HepG2 (cell line): ENCODE data around the gene TOMM40L. TPM values are rescaled to one million over a fixed set of nuclear protein-coding genes. Genes with fewer than 3 reads are reported as not detected.

Experiments used
- GATAD2A ChIP-seq: IDR thresholded peaks from 2 replicates; pipeline ENCODE4 v1.6.1; 2016
- KDM2A ChIP-seq: sonication (generic); formaldehyde crosslinking; IDR thresholded peaks from 2 replicates; pipeline ENCODE4 v1.4.0; 2020; ENCODE audit warnings: low read depth, missing genetic modification reagents, borderline replicate concordance
- KLF6 ChIP-seq: IDR thresholded peaks from 2 replicates; pipeline ENCODE4 v1.8.0; 2016; ENCODE audit warnings: missing biosample characterization, missing genetic modification reagents
- XRCC5 ChIP-seq: fragments of 200-400 bp; formaldehyde crosslinking; optimal IDR thresholded peaks from 2 replicates; pipeline ENCODE3; 2017; ENCODE audit warnings: mild to moderate bottlenecking, low read length
- ZC3H4 ChIP-seq: sonication (generic); formaldehyde crosslinking; IDR thresholded peaks from 2 replicates; pipeline ENCODE4 v1.4.0; 2020; ENCODE audit warnings: missing genetic modification reagents, borderline replicate concordance
- ZFP62 ChIP-seq: sonication (generic); formaldehyde crosslinking; IDR thresholded peaks from 2 replicates; pipeline ENCODE4 v1.4.0; 2020; ENCODE audit warnings: missing genetic modification reagents
- ZFP82 ChIP-seq: sonication (generic); formaldehyde crosslinking; IDR thresholded peaks from 2 replicates; pipeline ENCODE4 v1.5.1; 2020; ENCODE audit warnings: mild to moderate bottlenecking, missing genetic modification reagents, borderline replicate concordance
- ZFP90 ChIP-seq: sonication (generic); formaldehyde crosslinking; IDR thresholded peaks from 2 replicates; pipeline ENCODE4 v1.8.0; 2022; ENCODE audit warnings: missing genetic modification reagents, mild to moderate bottlenecking, inconsistent platforms, borderline replicate concordance
- ZIK1 ChIP-seq: sonication (generic); formaldehyde crosslinking; IDR thresholded peaks from 2 replicates; pipeline ENCODE4 v1.5.0; 2020; ENCODE audit warnings: mild to moderate bottlenecking, low read depth, missing genetic modification reagents, borderline replicate concordance
- ZNF24 ChIP-seq: fragments of 450-650 bp; IDR thresholded peaks from 2 replicates; pipeline ENCODE4 v1.6.1; 2017; ENCODE audit warnings: antibody characterized with exemption, mild to moderate bottlenecking
- ZNF44 ChIP-seq: sonication (generic); formaldehyde crosslinking; IDR thresholded peaks from 2 replicates; pipeline ENCODE4 v1.5.1; 2020; ENCODE audit warnings: mild to moderate bottlenecking, missing genetic modification reagents
- ZNF883 ChIP-seq: sonication (generic); formaldehyde crosslinking; IDR thresholded peaks from 2 replicates; pipeline ENCODE4 v1.5.1; 2020; ENCODE audit warnings: mild to moderate bottlenecking, missing genetic modification reagents; ENCODE audit errors: not compliant biosample characterization
- polyA plus RNA-seq, 8 experiments: library from polyadenylated mRNA; depleted of rRNA in 3 of 8; stranded (reverse) in 7 of 8; unstranded in 1 of 8; fragments of >200 nt; fragmentation: Illumina TruSeq in 4 of 8; extraction: Trizol in 4 of 8; gene quantifications; 2 replicates each; pipeline versions ENCODE4 v1.2.1 to v1.2.3, GENCODE V29; 2011 to 2016; ENCODE audit warnings: low read depth in 4 of 8, missing spikeins in 1 of 8, mixed read lengths in 1 of 8; ENCODE audit not compliant: insufficient read depth in 1 of 8
- total RNA-seq, 5 experiments: library from RNA; depleted of rRNA; stranded (reverse); fragments of >200 nt; fragmentation: Illumina TruSeq; extraction: Trizol; gene quantifications; 2 replicates each; pipeline ENCODE4 v1.2.3, GENCODE V29; 2016; ENCODE audit warnings: low read depth in 1 of 5
- TF ChIP-seq, protein P1 (sequence below): sonication (generic); formaldehyde crosslinking; IDR thresholded peaks from 2 replicates; pipeline ENCODE4 v1.4.0; 2020; ENCODE audit warnings: missing genetic modification reagents
- TF ChIP-seq, protein P2 (sequence below): sonication (generic); formaldehyde crosslinking; IDR thresholded peaks from 2 replicates; pipeline ENCODE4 v1.4.0; 2020; ENCODE audit warnings: missing genetic modification reagents, borderline replicate concordance
- TF ChIP-seq, protein P3 (sequence below): sonication (generic); formaldehyde crosslinking; IDR thresholded peaks from 2 replicates; pipeline ENCODE4 v1.4.0; 2020; ENCODE audit warnings: missing genetic modification reagents
- TF ChIP-seq, protein P4 (sequence below): sonication (generic); formaldehyde crosslinking; IDR thresholded peaks from 2 replicates; pipeline ENCODE4 v1.4.0; 2020; ENCODE audit warnings: missing genetic modification reagents
- TF ChIP-seq, protein P5 (sequence below): sonication (generic); formaldehyde crosslinking; IDR thresholded peaks from 2 replicates; pipeline ENCODE4 v1.4.0; 2020; ENCODE audit warnings: low read depth, mild to moderate bottlenecking, missing genetic modification reagents

The TOMM40L gene
- total and polyA plus RNA-seq, 2 of the 13 experiments (the other 11 are each of a cell fraction or from before 2014, with no cell fraction given), result 14.1 to 26.2 TPM

DNA sequence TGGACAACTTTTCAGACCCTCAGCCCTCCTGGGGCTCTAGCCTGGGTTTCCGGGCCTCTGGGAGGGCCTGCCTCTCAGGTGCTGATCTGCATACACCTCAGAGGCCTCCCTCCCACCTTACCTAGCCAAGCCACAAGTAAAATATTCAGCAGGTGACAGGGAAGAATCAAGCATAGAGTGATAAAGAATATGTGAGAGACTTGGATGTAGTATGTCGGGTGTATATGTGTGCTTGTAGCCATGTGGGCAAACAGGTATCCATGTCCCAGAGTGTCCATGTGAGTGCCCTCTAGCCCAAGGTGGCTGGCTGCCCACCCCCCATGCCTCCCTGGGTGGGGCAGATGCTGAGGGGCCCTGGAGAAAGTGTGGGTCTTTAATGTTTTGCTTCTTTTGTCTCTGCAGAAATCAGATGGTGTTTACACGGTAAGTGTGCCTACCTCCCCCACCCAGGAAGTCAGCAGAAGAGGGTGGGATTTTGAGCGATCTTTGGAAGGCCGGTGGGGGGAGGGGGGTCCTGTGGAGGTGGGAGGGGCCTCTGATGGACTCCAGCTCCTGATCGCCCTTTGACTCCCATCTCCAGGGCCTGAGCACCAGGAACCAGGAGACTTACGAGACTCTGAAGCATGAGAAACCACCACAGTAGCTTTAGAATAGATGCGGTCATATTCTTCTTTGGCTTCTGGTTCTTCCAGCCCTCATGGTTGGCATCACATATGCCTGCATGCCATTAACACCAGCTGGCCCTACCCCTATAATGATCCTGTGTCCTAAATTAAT, 7.4 kb upstream of the TOMM40L start (continued):
- TF ChIP-seq, protein P1, sequence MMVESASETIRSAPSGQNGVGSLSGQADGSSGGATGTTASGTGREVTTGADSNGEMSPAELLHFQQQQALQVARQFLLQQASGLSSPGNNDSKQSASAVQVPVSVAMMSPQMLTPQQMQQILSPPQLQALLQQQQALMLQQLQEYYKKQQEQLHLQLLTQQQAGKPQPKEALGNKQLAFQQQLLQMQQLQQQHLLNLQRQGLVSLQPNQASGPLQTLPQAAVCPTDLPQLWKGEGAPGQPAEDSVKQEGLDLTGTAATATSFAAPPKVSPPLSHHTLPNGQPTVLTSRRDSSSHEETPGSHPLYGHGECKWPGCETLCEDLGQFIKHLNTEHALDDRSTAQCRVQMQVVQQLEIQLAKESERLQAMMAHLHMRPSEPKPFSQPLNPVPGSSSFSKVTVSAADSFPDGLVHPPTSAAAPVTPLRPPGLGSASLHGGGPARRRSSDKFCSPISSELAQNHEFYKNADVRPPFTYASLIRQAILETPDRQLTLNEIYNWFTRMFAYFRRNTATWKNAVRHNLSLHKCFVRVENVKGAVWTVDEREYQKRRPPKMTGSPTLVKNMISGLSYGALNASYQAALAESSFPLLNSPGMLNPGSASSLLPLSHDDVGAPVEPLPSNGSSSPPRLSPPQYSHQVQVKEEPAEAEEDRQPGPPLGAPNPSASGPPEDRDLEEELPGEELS, result peak; percentile 92
- TF ChIP-seq, protein P2, sequence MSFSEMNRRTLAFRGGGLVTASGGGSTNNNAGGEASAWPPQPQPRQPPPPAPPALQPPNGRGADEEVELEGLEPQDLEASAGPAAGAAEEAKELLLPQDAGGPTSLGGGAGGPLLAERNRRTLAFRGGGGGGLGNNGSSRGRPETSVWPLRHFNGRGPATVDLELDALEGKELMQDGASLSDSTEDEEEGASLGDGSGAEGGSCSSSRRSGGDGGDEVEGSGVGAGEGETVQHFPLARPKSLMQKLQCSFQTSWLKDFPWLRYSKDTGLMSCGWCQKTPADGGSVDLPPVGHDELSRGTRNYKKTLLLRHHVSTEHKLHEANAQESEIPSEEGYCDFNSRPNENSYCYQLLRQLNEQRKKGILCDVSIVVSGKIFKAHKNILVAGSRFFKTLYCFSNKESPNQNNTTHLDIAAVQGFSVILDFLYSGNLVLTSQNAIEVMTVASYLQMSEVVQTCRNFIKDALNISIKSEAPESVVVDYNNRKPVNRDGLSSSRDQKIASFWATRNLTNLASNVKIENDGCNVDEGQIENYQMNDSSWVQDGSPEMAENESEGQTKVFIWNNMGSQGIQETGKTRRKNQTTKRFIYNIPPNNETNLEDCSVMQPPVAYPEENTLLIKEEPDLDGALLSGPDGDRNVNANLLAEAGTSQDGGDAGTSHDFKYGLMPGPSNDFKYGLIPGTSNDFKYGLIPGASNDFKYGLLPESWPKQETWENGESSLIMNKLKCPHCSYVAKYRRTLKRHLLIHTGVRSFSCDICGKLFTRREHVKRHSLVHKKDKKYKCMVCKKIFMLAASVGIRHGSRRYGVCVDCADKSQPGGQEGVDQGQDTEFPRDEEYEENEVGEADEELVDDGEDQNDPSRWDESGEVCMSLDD (CRISPR knock-in tag), result no peak
- TF ChIP-seq, protein P3, sequence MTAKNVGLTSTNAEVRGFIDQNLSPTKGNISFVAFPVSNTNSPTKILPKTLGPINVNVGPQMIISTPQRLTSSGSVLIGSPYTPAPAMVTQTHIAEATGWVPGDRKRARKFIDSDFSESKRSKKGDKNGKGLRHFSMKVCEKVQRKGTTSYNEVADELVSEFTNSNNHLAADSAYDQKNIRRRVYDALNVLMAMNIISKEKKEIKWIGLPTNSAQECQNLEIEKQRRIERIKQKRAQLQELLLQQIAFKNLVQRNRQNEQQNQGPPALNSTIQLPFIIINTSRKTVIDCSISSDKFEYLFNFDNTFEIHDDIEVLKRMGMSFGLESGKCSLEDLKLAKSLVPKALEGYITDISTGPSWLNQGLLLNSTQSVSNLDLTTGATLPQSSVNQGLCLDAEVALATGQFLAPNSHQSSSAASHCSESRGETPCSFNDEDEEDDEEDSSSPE, result 0 out of 2 replicates have a peak, but pooled peaks have one; percentile 32
- TF ChIP-seq KLF6 (CRISPR knock-in tag) (0 out of 2 replicates have a peak, but pooled peaks have one; percentile 25), ZNF44 (no peak), ZIK1 (CRISPR knock-in tag) (0 out of 2 replicates have a peak, but pooled peaks have one; percentile 77), ZC3H4 (CRISPR knock-in tag) (peak; percentile 95), ZNF883 (CRISPR knock-in tag) (no peak), KDM2A (CRISPR knock-in tag) (no peak), ZFP90 (no peak), ZFP62 (no peak), ZNF24 (no peak), ZFP82 (CRISPR knock-in tag) (0 out of 2 replicates have a peak, but pooled peaks have one; percentile 36), XRCC5 (peak; percentile 24), GATAD2A (CRISPR knock-in tag) (peak; percentile 89)
- TF ChIP-seq, protein P4, sequence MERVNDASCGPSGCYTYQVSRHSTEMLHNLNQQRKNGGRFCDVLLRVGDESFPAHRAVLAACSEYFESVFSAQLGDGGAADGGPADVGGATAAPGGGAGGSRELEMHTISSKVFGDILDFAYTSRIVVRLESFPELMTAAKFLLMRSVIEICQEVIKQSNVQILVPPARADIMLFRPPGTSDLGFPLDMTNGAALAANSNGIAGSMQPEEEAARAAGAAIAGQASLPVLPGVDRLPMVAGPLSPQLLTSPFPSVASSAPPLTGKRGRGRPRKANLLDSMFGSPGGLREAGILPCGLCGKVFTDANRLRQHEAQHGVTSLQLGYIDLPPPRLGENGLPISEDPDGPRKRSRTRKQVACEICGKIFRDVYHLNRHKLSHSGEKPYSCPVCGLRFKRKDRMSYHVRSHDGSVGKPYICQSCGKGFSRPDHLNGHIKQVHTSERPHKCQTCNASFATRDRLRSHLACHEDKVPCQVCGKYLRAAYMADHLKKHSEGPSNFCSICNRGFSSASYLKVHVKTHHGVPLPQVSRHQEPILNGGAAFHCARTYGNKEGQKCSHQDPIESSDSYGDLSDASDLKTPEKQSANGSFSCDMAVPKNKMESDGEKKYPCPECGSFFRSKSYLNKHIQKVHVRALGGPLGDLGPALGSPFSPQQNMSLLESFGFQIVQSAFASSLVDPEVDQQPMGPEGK (CRISPR knock-in tag), result peak; percentile 91
- TF ChIP-seq, protein P5, sequence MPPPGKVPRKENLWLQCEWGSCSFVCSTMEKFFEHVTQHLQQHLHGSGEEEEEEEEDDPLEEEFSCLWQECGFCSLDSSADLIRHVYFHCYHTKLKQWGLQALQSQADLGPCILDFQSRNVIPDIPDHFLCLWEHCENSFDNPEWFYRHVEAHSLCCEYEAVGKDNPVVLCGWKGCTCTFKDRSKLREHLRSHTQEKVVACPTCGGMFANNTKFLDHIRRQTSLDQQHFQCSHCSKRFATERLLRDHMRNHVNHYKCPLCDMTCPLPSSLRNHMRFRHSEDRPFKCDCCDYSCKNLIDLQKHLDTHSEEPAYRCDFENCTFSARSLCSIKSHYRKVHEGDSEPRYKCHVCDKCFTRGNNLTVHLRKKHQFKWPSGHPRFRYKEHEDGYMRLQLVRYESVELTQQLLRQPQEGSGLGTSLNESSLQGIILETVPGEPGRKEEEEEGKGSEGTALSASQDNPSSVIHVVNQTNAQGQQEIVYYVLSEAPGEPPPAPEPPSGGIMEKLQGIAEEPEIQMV (CRISPR knock-in tag), result peak; percentile 66
- TF ChIP-seq, all 625 proteins: peak for 192
